Panc1 (cell line): Measurements from ENCODE around the gene ALG2.

Experiments
- POLR2AphosphoS5 ChIP-seq: IDR thresholded peaks from 2 replicates; pipeline ENCODE4 v1.6.1; 2012; ENCODE audit warnings: mild to moderate bottlenecking, low read depth, low read length, moderate library complexity
- TCF7L2 ChIP-seq: IDR thresholded peaks from 2 replicates; pipeline ENCODE4 v1.6.1; 2011; ENCODE audit warnings: mild to moderate bottlenecking, low read depth, low read length, inconsistent platforms
- TF ChIP-seq, protein P1 (sequence below): fragments of 450-650 bp; IDR thresholded peaks from 2 replicates; pipeline ENCODE4 v1.5.1; 2017; ENCODE audit warnings: mild to moderate bottlenecking
- TF ChIP-seq, protein P2 (sequence below), 2 experiments: IDR thresholded peaks; 2 replicates each; pipeline ENCODE4 v1.6.1; 2011 to 2012; ENCODE audit warnings: low read depth in 2 of 2, control low read depth in 1 of 2, low read length in 1 of 2, mild to moderate bottlenecking in 1 of 2, moderate library complexity in 1 of 2; ENCODE audit not compliant: insufficient read depth in 1 of 2

DNA sequence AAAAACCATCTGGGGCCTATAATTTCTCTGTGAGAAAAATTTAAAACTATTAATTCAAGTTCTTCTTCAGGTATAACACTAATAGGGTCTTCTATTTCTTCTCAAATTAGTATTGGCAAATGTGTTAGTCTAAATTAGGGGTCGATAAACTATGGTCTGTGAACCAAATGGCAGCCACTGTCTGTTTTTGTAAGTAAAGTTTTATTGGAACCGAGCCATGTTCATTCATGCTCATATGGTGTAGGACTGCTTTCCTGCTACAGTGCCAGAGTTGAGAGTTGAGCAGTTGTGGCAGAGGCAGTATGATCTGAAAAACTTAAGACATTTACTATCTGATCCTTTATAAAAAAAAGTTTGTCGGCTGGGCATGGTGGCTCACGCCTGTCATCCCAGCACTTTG is 29.4 kb upstream of the ALG2 start:
- no peak for TF ChIP-seq POLR2AphosphoS5
- TF ChIP-seq, protein P1, sequence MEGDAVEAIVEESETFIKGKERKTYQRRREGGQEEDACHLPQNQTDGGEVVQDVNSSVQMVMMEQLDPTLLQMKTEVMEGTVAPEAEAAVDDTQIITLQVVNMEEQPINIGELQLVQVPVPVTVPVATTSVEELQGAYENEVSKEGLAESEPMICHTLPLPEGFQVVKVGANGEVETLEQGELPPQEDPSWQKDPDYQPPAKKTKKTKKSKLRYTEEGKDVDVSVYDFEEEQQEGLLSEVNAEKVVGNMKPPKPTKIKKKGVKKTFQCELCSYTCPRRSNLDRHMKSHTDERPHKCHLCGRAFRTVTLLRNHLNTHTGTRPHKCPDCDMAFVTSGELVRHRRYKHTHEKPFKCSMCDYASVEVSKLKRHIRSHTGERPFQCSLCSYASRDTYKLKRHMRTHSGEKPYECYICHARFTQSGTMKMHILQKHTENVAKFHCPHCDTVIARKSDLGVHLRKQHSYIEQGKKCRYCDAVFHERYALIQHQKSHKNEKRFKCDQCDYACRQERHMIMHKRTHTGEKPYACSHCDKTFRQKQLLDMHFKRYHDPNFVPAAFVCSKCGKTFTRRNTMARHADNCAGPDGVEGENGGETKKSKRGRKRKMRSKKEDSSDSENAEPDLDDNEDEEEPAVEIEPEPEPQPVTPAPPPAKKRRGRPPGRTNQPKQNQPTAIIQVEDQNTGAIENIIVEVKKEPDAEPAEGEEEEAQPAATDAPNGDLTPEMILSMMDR: no peak
- TF ChIP-seq, protein P2, sequence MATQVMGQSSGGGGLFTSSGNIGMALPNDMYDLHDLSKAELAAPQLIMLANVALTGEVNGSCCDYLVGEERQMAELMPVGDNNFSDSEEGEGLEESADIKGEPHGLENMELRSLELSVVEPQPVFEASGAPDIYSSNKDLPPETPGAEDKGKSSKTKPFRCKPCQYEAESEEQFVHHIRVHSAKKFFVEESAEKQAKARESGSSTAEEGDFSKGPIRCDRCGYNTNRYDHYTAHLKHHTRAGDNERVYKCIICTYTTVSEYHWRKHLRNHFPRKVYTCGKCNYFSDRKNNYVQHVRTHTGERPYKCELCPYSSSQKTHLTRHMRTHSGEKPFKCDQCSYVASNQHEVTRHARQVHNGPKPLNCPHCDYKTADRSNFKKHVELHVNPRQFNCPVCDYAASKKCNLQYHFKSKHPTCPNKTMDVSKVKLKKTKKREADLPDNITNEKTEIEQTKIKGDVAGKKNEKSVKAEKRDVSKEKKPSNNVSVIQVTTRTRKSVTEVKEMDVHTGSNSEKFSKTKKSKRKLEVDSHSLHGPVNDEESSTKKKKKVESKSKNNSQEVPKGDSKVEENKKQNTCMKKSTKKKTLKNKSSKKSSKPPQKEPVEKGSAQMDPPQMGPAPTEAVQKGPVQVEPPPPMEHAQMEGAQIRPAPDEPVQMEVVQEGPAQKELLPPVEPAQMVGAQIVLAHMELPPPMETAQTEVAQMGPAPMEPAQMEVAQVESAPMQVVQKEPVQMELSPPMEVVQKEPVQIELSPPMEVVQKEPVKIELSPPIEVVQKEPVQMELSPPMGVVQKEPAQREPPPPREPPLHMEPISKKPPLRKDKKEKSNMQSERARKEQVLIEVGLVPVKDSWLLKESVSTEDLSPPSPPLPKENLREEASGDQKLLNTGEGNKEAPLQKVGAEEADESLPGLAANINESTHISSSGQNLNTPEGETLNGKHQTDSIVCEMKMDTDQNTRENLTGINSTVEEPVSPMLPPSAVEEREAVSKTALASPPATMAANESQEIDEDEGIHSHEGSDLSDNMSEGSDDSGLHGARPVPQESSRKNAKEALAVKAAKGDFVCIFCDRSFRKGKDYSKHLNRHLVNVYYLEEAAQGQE (IDR thresholded peaks at IDR 0.05; ENCODE audit: insufficient read depth in 1 of 2, low read depth in 2 of 2, low read length in 1 of 2): no peak
- TF ChIP-seq TCF7L2: no peak
